Heart left ventricle (tissue), 16 donors: ENCODE data around the gene TYW1. TPM values are rescaled to one million over a fixed set of nuclear protein-coding genes. Genes with fewer than 3 reads are reported as not detected.
"Not testable (repeated sequence)": the region's sequence is repeated elsewhere in the genome, so short reads cannot be mapped to it uniquely, and the experiment has no call there.

Source experiments
- ATAC-seq, 4 donors: fragments of 200-7000 bp; cut with Tn5 transposase; one replicate each; pipeline ENCODE4 v1.9.1; 2020 to 2022; ENCODE audit warnings: moderate library complexity in 4 of 4, mild to moderate bottlenecking in 3 of 4, moderate number of reproducible peaks in 1 of 4
- DNase-seq, 5 donors: peaks; one replicate each; pipeline ENCODE4 v3.0.0-alpha.2; 2020
- H3K27ac ChIP-seq, 12 donors: fragments of 200-600 bp; sonication (generic) in 4 of 12; one replicate each; pipeline versions ENCODE4 v1.5.0 to v1.8.0; 2016 to 2022; ENCODE audit warnings: mild to moderate bottlenecking in 2 of 12
- H3K27me3 ChIP-seq, 9 donors: fragments of 200-600 bp; sonication (generic) in 2 of 9; one replicate each; pipeline versions ENCODE4 v1.5.1 to v1.8.0; 2016 to 2022; ENCODE audit warnings: mild to moderate bottlenecking in 3 of 9
- H3K36me3 ChIP-seq, 9 donors: fragments of 200-600 bp; sonication (generic) in 2 of 9; one replicate each; pipeline versions ENCODE4 v1.5.0 to v1.8.0; 2018 to 2022; ENCODE audit warnings: mild to moderate bottlenecking in 2 of 9
- H3K4me1 ChIP-seq, 12 donors: fragments of 200-600 bp; sonication (generic) in 4 of 12; one replicate each; pipeline versions ENCODE4 v1.5.0 to v1.8.0; 2016 to 2022; ENCODE audit warnings: mild to moderate bottlenecking in 3 of 12
- H3K4me3 ChIP-seq, 12 donors: fragments of 200-600 bp; sonication (generic) in 4 of 12; one replicate each; pipeline versions ENCODE4 v1.5.0 to v1.8.0; 2017 to 2022; ENCODE audit warnings: mild to moderate bottlenecking in 9 of 12, moderate library complexity in 4 of 12
- H3K9me3 ChIP-seq, 12 donors: fragments of 200-600 bp; sonication (generic) in 4 of 12; one replicate each; pipeline versions ENCODE4 v1.5.0 to v1.8.0; 2016 to 2022; ENCODE audit warnings: mild to moderate bottlenecking in 1 of 12
- POLR2A ChIP-seq, 2 donors: fragments of 450-650 bp; IDR thresholded peaks; one replicate each; pipeline ENCODE4 v1.6.1; 2017; ENCODE audit warnings: antibody characterized with exemption in 2 of 2, mild to moderate bottlenecking in 2 of 2, moderate library complexity in 2 of 2
- WGBS, 4 donors: extraction: QIAGEN DNeasy Blood & Tissue Kit in 2 of 4; methylation state at CpG; one replicate each; pipeline versions ENCODE4 v1.1.5 to v1.1.7; 2013 to 2018; 5-methylcytosine and 5-hydroxymethylcytosine counted together
- intact Hi-C, 10 donors: fragments of 100-400 bp; cut with DNase I; formaldehyde crosslinking; loops; one replicate each; pipeline versions ENCODE4 v1.11.1 to v1.14.2; 2022
- polyA plus RNA-seq, 2 donors: library from polyadenylated mRNA; stranded (reverse); fragments of 200-250 nt; gene quantifications; one replicate each; pipeline ENCODE4 v1.2.3, GENCODE V29; 2013
- total RNA-seq, 9 donors: library from RNA; depleted of rRNA in 2 of 9; stranded (reverse); fragments of >200 nt in 2 of 9; fragmentation: NEBNext Ultra II Directional in 3 of 9; extraction: Animal tissue kit (Norgen Biotek cat#: 25700) in 3 of 9; gene quantifications; one replicate each; pipeline versions ENCODE4 v1.1.0 to v1.2.4, GENCODE V29; 2016 to 2023
- TF ChIP-seq, protein P1 (sequence below), 12 donors: fragments of 200-600 bp; sonication (generic) in 4 of 12; IDR thresholded peaks; one replicate each; pipeline versions ENCODE4 v1.5.0 to v1.8.0; 2018 to 2022; ENCODE audit warnings: antibody characterized with exemption in 12 of 12, mild to moderate bottlenecking in 5 of 12
- donor health status: ischemic (EF 13 %, LVEDD 7.1; RV severe dilation, severe dysfunction).
- donor health status: healthy with polysubstance abuse.
- donor health status: DM: no; HTN: yes; CAD: no.
- donor health status: DM: no; HTN: no; CAD: no.
- donor health status: ischemic (EF 25% LVEDD 6.9; RV normal size, moderate dysfunction).
- donor health status: ischemic (EF 25% LVEDD 5.7; RV mildly dilated, moderate dysfunction).
- donor health status: healthy.
- donor health status: DM: yes; HTN: yes; CAD: no.
- donor health status: ischemic (EF 35%, LVEDD 5.7; RV mildly dilated, moderate dysfunction).
- donor health status: nonischemic (EF 11% LVEDD 7.7; RV severe dilation, severe dysfunction).
- donor health status: DM: yes; HTN: yes; CAD: no.
- donor health status: PGD.
- donor health status: ischemic (EF 29% LVEDD 5.4; RV normal size, mild dysfunction).
- donor health status: nonischemic (EF 23%, LVEDD 6.1; RV moderate dilation, normal function).

TYW1 gene
- total and polyA plus RNA-seq, 11 donors, result 4.9 to 16.1 (median 11.5) TPM

DNA sequence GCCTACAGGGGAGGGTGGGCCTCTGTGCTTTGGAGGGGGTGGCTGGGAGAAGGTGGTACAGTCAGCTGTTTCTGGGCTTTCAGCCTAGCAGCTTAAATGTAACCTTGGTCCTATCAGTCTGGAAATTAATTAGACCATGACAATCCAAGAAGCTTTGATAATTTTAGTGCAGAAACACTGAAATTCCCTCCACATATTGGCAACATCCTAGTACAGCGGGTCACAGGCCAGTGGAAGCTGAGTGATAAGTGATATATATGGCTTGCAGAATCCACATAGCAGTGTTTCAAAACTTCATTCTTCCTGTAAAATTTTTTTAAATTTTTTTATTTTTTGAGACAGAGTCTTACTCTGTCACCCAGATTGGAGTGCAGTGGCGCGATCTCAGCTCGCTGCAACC lies 212.6 kb downstream of the TYW1 start:
- Histone ChIP-seq H3K27me3 (no peaks in the 10 kb centered on the region), H3K4me3 (no peak overlapping the region), H3K4me1 (peaks cover 0 to 3% (median 0%) of the 10 kb centered on the region in 12 donors), H3K9me3 (peaks cover 0 to 4% (median 0%) of the 10 kb centered on the region in 12 donors), H3K36me3 (peaks cover 0 to 6% (median 0%) of the 10 kb centered on the region in 9 donors), H3K27ac (no peak overlapping the region)
- no peak for ATAC-seq
- intact Hi-C loops, result no loop called here
- 95 to 98% (median 96%) methylated on average over 4 of the region's 4 CpGs for WGBS, 4 donors
- TF ChIP-seq, protein P1, sequence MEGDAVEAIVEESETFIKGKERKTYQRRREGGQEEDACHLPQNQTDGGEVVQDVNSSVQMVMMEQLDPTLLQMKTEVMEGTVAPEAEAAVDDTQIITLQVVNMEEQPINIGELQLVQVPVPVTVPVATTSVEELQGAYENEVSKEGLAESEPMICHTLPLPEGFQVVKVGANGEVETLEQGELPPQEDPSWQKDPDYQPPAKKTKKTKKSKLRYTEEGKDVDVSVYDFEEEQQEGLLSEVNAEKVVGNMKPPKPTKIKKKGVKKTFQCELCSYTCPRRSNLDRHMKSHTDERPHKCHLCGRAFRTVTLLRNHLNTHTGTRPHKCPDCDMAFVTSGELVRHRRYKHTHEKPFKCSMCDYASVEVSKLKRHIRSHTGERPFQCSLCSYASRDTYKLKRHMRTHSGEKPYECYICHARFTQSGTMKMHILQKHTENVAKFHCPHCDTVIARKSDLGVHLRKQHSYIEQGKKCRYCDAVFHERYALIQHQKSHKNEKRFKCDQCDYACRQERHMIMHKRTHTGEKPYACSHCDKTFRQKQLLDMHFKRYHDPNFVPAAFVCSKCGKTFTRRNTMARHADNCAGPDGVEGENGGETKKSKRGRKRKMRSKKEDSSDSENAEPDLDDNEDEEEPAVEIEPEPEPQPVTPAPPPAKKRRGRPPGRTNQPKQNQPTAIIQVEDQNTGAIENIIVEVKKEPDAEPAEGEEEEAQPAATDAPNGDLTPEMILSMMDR (IDR thresholded peaks at IDR 0.05), result no peak
- no peak for TF ChIP-seq POLR2A (IDR thresholded peaks at IDR 0.05)
- DNase-seq, result no peak

DNA sequence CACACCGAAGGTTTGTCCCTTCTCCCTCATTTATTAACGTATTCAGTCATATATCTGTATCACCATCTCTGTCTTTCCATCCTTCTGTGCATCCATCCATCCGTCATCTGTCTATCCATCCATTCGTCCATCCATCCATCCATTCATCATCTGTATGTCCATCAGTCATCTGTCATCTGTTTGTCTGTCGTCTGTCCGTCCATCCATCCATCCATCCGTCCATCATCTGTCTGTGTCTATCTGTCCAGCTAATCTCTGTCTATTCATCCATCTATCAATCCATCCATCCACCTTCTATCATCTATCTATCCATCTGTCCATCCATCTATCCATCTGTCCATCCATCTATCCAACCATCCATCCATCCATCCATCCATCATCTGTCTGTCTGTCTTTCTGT lies 213.9 kb downstream of the TYW1 start:
- DNase-seq (no peak), ATAC-seq (no peak)
- H3K4me1 ChIP-seq, result peaks cover 0 to 3% (median 0%) of the 10 kb centered on the region in 12 donors
- 95 to 97% (median 96%) methylated on average over 7 of the region's 7 CpGs for WGBS, 4 donors
- H3K27me3 ChIP-seq, result no peaks in the 10 kb centered on the region
- TF ChIP-seq, protein P1 (IDR thresholded peaks at IDR 0.05), result no peak
- no peak for TF ChIP-seq POLR2A (IDR thresholded peaks at IDR 0.05)
- H3K27ac ChIP-seq, result no peak overlapping the region
- peaks cover 0 to 8% (median 0%) of the 10 kb centered on the region in 12 donors for H3K9me3 ChIP-seq
- H3K36me3 ChIP-seq, result peaks cover 0 to 6% (median 0%) of the 10 kb centered on the region in 9 donors
- intact Hi-C loops, result no loop called here
- no peak overlapping the region for H3K4me3 ChIP-seq

DNA sequence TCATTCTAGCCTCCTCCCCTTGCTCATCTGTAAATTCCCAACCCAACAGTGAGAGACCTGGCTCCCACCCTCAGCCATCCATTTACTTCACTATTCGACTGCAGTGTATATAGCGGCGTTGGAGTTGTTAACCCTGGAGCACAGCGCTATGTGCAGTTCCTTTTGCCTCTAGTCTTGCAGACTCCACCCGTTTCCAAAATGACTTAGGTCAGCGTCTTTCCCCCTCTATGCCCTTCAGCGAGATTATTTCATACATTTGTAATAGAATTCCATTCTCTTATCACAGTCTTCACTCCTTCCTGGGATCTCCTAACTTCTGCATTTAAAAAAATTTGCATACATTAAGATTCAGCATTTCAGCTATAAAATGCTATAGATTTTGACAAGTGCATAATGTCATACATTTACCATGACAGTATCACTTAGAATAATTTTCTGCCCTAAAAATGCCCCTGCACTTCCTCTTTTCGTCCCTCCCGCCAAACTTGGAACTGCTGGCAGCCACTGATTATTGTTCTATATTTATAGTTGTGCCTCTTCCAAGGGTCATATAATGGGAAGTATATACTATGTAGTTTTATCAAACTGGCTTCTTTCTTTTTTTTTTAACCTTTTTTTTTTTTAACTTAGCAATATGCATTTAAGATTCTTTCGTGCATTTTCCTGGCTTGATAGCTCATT lies 215.2 kb downstream of the TYW1 start:
- intact Hi-C loops, result not testable (repeated sequence)

DNA sequence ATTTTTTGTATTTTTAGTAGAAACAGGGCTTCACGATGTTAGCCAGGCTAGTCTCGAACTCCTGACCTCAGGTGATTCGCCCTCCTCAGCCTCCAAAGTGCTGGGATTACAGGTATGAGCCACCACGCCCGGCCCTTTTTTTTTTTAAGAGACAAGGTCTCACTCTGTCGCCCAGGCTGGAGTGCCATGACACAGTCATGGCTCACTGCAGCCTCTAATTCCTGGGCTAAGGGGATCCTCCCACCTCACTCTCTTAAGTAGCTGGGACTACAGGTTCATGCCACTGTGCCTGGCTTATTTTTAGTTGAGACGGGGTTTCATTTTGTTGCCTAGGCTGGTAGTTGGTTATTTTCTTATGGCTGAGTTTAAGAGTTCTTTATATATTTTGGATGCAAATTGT lies 216.4 kb downstream of the TYW1 start:
- DNase-seq, H3K4me3 ChIP-seq, H3K27me3 ChIP-seq, intact Hi-C loops, H3K4me1 ChIP-seq, H3K36me3 ChIP-seq, ATAC-seq, H3K27ac ChIP-seq: not testable (repeated sequence)
- peaks cover 0 to 18% (median 0%) of the 10 kb centered on the region in 12 donors for H3K9me3 ChIP-seq
- 91 to 98% (median 97%) methylated on average over 7 of the region's 7 CpGs for WGBS, 4 donors

More for the DNA sequence above, 215.2 kb downstream of the TYW1 start:
- not testable (repeated sequence) for ATAC-seq, H3K4me1 ChIP-seq, H3K36me3 ChIP-seq, H3K9me3 ChIP-seq, DNase-seq, H3K4me3 ChIP-seq, H3K27ac ChIP-seq, H3K27me3 ChIP-seq
- 64 to 80% (median 71%) methylated on average over 10 of the region's 10 CpGs for WGBS, 4 donors

DNA sequence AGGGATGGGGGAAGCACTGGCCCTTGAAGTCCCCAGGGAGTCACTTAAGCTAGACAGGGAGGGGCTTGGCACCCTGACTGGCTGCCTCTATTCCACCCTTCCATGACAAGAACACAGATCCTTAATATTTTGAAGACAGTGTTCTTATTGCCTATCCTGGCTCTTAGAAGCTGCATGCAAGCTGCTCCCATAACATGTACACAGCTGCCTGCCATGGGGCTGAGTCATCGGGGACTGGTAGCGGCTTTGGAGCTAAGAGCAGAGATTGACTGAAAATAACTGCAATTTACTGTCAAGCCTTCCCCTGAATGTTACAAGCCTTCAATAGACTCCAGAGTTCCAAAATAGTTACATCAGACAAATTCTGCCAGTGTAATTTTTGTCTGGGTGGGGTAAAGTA lies 226.9 kb downstream of the TYW1 start:
- H3K4me3 ChIP-seq, H3K36me3 ChIP-seq, H3K27me3 ChIP-seq, H3K27ac ChIP-seq, intact Hi-C loops, H3K4me1 ChIP-seq: not testable (repeated sequence)
- 55 to 87% (median 64%) methylated on average over 2 of the region's 2 CpGs for WGBS, 4 donors
- DNase-seq, result peak in 1 of 5 donors; percentile 33
- H3K9me3 ChIP-seq, result peaks cover 0 to 15% (median under 1%) of the 10 kb centered on the region in 12 donors
- ATAC-seq, result peak in 2 of 4 donors; percentile 54 to 70

DNA sequence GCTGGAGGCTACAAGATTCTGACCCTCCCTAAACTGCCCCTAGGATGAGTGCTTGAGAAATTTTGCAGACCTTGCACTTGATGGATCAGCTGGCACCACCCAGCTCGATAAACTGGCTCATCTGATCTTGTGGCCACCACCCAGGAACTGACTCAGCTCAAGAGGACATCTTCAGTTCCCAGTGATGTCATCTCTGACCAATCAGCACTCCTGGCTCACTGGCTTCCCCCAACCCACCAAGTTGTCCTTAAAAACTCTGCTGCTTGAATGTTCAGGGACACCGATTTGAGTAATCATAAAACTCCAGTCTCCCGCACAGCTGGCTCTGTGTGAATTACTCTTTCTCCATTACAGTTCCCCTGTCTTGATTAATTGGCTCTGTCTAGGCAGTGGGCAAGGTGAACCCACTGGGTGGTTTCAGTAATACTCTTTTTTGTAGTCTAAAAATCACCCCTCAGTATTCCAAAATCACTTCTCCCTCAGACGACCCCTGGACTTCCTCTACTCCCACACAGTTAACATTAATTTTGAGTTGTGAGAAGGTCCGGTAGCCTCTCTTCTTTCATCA lies 229.8 kb downstream of the TYW1 start:
- intact Hi-C loops, H3K4me3 ChIP-seq, H3K36me3 ChIP-seq, H3K27me3 ChIP-seq: not testable (repeated sequence)
- H3K27ac ChIP-seq, result peak overlapping the region in 6 of 12 donors; percentile 41 to 81 (median 60)
- peak in 3 of 5 donors; percentile 36 to 62 (median 50) for DNase-seq
- ATAC-seq, result peak in 3 of 4 donors; percentile 22 to 69 (median 44)
- H3K9me3 ChIP-seq, result peaks cover 0 to 15% (median 0%) of the 10 kb centered on the region in 12 donors
- H3K4me1 ChIP-seq, result peaks cover 0 to 20% (median 2%) of the 10 kb centered on the region in 12 donors
- 44 to 50% (median 47%) methylated on average over 5 of the region's 5 CpGs for WGBS, 4 donors

DNA sequence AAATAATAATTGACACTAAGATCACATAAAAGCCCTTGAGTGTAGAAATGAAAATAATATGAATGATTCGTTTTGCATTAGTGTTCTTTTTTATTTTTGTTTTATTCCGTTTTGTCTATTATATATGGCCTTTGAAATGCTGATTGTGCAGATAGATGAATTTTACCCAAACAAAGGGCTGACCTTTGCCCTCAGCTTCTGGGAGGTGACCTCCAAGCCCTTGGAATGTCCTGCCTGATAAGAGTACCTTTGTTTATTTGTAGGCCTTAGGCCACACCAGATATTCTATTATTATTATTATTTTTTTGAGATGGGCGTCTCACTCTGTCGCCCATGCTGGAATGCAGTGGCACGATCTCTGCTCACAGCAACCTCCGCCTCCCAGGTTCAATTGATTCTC lies 230.3 kb downstream of the TYW1 start:
- ATAC-seq, DNase-seq, H3K36me3 ChIP-seq, H3K27me3 ChIP-seq, H3K4me3 ChIP-seq, intact Hi-C loops: not testable (repeated sequence)
- Histone ChIP-seq H3K4me1 (peaks cover 0 to 20% (median 2%) of the 10 kb centered on the region in 12 donors), H3K9me3 (peaks cover 0 to 13% (median 0%) of the 10 kb centered on the region in 12 donors), H3K27ac (peak overlapping the region in 5 of 12 donors; percentile 50 to 81 (median 66))
- WGBS, 4 donors, result 88 to 96% (median 93%) methylated on average over 6 of the region's 6 CpGs

DNA sequence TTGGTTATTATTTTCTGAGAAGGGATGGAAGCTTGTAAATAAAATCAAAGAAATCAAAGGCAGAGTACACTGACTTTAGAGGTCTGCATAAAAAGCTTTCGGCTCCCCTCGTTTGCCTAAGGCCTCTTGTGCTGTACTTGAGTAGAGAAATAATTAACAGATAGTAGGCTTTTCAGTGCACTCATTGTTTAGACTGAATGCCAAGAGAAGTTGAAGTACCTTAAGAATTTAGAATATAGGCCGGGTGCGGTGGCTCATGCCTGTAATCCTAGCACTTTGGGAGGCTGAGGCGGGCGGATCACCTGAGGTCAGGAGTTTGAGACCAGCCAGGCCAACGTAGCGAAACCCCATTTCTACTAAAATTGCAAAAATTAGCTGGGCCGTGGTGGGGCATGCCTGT lies 232.4 kb downstream of the TYW1 start:
- H3K9me3 ChIP-seq, H3K27me3 ChIP-seq, intact Hi-C loops, H3K4me3 ChIP-seq, ATAC-seq, H3K36me3 ChIP-seq, DNase-seq: not testable (repeated sequence)
- Histone ChIP-seq H3K27ac (peak overlapping the region in 1 of 12 donors; percentile 38), H3K4me1 (peaks cover 0 to 20% (median 2%) of the 10 kb centered on the region in 12 donors)
- 88 to 93% (median 90%) methylated on average over 9 of the region's 9 CpGs for WGBS, 4 donors

DNA sequence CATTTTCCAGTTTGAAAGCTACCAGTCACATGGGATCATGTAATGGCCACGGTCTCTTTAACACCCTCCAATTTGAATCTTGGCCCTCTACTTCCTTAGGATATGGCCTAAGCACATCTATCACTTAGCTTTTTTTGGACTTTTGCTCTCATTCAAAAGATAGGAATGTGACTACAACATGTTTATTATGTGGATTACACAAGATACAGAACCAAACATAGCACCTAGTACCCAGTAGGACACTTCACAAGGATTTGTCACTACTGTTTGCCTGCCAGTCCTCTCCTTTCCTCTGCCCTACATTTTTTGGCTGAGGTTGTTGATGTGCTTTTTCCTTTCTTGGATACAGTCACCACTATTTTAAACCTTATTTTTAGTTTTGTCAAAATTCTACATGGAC lies 233.4 kb downstream of the TYW1 start:
- H3K36me3 ChIP-seq, H3K9me3 ChIP-seq, intact Hi-C loops, DNase-seq, H3K4me3 ChIP-seq, H3K27me3 ChIP-seq: not testable (repeated sequence)
- 33 to 48% (median 40%) methylated on average over 1 of the region's 1 CpG for WGBS, 4 donors
- ATAC-seq, result peak; percentile 59 to 80 (median 74)
- peaks cover 0 to 20% (median 2%) of the 10 kb centered on the region in 12 donors for H3K4me1 ChIP-seq
- H3K27ac ChIP-seq, result peak overlapping the region in 5 of 12 donors; percentile 25 to 65 (median 45)
